ENCODE measurements around the gene CREB3L2. TPM values are rescaled to one million over a fixed set of nuclear protein-coding genes. Genes with fewer than 3 reads are reported as not detected.
A peak's percentile ranks its signal among the peaks of the same experiment; 100 is the strongest.

Gene CREB3L2
- total RNA-seq, 1 experiment from 2014 or later: 49.8 TPM

DNA sequence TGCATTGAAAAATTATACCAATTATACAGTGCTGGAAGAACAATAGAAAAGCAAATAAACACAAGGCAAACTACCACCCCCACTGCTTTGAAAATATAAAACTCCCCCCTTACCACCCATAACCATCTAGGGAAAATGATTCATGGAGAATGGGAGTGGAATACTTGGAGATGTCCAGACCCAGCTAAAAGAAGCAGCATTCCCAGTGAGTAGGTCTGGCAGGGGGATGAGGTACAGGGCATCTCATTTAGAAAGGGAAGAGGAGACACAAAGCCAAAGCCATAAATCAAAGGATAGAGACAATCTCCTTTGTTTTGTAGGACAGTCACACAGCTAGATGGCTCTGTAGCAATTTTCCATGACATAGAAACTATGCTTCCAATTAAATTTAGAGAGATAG is 119.1 kb downstream of the CREB3L2 start:
- peak overlapping the region; percentile 80 for H3K4me2 ChIP-seq (ENCODE audit: low read length)
- H3K9me2 ChIP-seq (ENCODE audit: insufficient read depth): no peaks in the 10 kb centered on the region
- intact Hi-C loops (cut with micrococcal nuclease): no loop called here
- no peaks in the 10 kb centered on the region for H3K27me3 ChIP-seq (ENCODE audit: insufficient read depth, low read length)
- H2AFZ ChIP-seq (ENCODE audit: low read depth, low read length, poor library complexity, severe bottlenecking): no peak overlapping the region
- ATAC-seq (peak; percentile 8; the same call in 1 of the 2 replicates), DNase-seq (ENCODE audit: low read depth, low spot score) (no peak)
- no peaks in the 10 kb centered on the region for H3K79me2 ChIP-seq (ENCODE audit: insufficient read depth, low read length)
- no peak overlapping the region; a peak in 1 of 4 replicates for H3K4me3 ChIP-seq (replicated peaks in 1 of 2; ENCODE audit: low read depth in 1 of 2, low read length in 2 of 2)
- ChIA-PET POLR2A (no interaction called here), CTCF (interaction anchor here (0.9 to 1.0 kb wide), 2 partner anchors 21 to 226 kb away, joined by 3 to 4 read pairs; no protein-coding TSS in a partner anchor), RAD21 (ENCODE audit: low non-redundant PET in 1 of 2, low total read pairs in 2 of 2, uncharacterized antibody in 2 of 2, unreplicated experiment in 2 of 2) (no interaction called here)
- no peaks in the 10 kb centered on the region for H3K9me3 ChIP-seq (ENCODE audit: control insufficient read depth in 1 of 2, insufficient read depth in 1 of 2, low read depth in 1 of 2, low read length in 2 of 2)
- H3K9ac ChIP-seq (ENCODE audit: low read length): peak overlapping the region; percentile 34; the same call in 1 of the 2 replicates
- peaks cover 16 to 23% of the 10 kb centered on the region in 2 experiments for H3K4me1 ChIP-seq (ENCODE audit: control insufficient read depth in 1 of 2, insufficient read depth in 2 of 2, low read length in 2 of 2)
- H3K36me3 ChIP-seq (ENCODE audit: control insufficient read depth in 1 of 2, insufficient read depth in 2 of 2, low read length in 2 of 2): peaks cover 0 to 5% of the 10 kb centered on the region in 2 experiments; a peak in 2 of 4 replicates
- no peaks in the 10 kb centered on the region for H4K20me1 ChIP-seq (ENCODE audit: insufficient read depth)
- peak overlapping the region; percentile 48 for H3K27ac ChIP-seq (ENCODE audit: low read depth, low read length)
- no peak for TF ChIP-seq ELF1 (IDR thresholded peaks at IDR 0.05; ENCODE audit: borderline replicate concordance, low read depth)
- no peak for TF ChIP-seq FOSL1 (IDR thresholded peaks at IDR 0.05; ENCODE audit: low read depth)
- TF ChIP-seq SP1 (IDR thresholded peaks at IDR 0.05; ENCODE audit: low read depth): peak; percentile 20; the same call in 1 of the 2 replicates
- BruUV-seq (replicated peaks): no TSS peak

DNA sequence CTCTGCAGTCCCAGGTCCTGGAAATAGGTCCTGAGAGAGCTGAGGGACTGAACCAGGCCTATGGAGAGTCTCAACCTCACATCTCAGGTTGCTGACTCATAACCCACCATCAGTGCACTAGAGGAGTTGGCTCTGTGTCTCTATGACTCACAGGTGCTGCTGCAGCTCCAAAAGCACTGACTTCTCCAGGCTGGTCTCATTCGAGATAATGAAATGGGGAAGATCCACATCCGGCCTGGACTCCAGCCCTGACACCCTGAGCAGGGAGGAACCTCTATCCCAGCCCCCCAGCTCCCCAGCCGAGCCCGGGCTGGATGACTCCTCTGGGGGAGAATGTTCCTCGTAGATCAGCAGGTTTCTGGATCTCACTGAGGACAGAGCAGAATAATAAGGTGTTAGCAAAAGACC is 119.6 kb downstream of the CREB3L2 start:
- Histone ChIP-seq H3K36me3 (ENCODE audit: control insufficient read depth in 1 of 2, insufficient read depth in 2 of 2, low read length in 2 of 2) (peaks cover 0 to 5% of the 10 kb centered on the region in 2 experiments; a peak in 2 of 4 replicates), H3K27me3 (ENCODE audit: insufficient read depth, low read length) (no peaks in the 10 kb centered on the region), H3K79me2 (ENCODE audit: insufficient read depth, low read length) (no peaks in the 10 kb centered on the region), H4K20me1 (ENCODE audit: insufficient read depth) (no peaks in the 10 kb centered on the region), H3K9ac (ENCODE audit: low read length) (peak overlapping the region; percentile 34; the same call in 1 of the 2 replicates), H3K27ac (ENCODE audit: low read depth, low read length) (peak overlapping the region; percentile 48), H3K4me2 (ENCODE audit: low read length) (peak overlapping the region; percentile 80), H3K9me3 (ENCODE audit: control insufficient read depth in 1 of 2, insufficient read depth in 1 of 2, low read depth in 1 of 2, low read length in 2 of 2) (no peaks in the 10 kb centered on the region), H3K9me2 (ENCODE audit: insufficient read depth) (no peaks in the 10 kb centered on the region), H2AFZ (ENCODE audit: low read depth, low read length, poor library complexity, severe bottlenecking) (no peak overlapping the region), H3K4me3 (replicated peaks in 1 of 2; ENCODE audit: low read depth in 1 of 2, low read length in 2 of 2) (no peak overlapping the region; a peak in 1 of 4 replicates), H3K4me1 (ENCODE audit: control insufficient read depth in 1 of 2, insufficient read depth in 2 of 2, low read length in 2 of 2) (peaks cover 16 to 23% of the 10 kb centered on the region in 2 experiments)
- intact Hi-C loops (cut with micrococcal nuclease): no loop called here
- peak; percentile 98 for ATAC-seq
- DNase-seq (ENCODE audit: low read depth, low spot score): peak; percentile 85
- CTCF ChIA-PET: interaction anchor here (0.9 to 1.0 kb wide), 2 partner anchors 21 to 226 kb away, joined by 3 to 4 read pairs; no protein-coding TSS in a partner anchor
- RAD21 ChIA-PET (ENCODE audit: low non-redundant PET in 1 of 2, low total read pairs in 2 of 2, uncharacterized antibody in 2 of 2, unreplicated experiment in 2 of 2): no interaction called here
- no TSS peak for BruUV-seq (replicated peaks)
- POLR2A ChIA-PET: no interaction called here
- no peak; the same call in 1 of the 2 replicates for TF ChIP-seq CEBPB (IDR thresholded peaks at IDR 0.05; ENCODE audit: low read depth)
- no peak for TF ChIP-seq ELF1 (IDR thresholded peaks at IDR 0.05; ENCODE audit: borderline replicate concordance, low read depth)
- peak; percentile 31 for TF ChIP-seq TCF7L2 (IDR thresholded peaks at IDR 0.05; ENCODE audit: borderline replicate concordance, extremely low read depth, insufficient read depth, insufficient read length)
- peak; percentile 50; the same call in 1 of the 2 replicates for TF ChIP-seq POLR2AphosphoS5 (IDR thresholded peaks at IDR 0.05; ENCODE audit: low read depth, low read length)
- TF ChIP-seq JUND (IDR thresholded peaks at IDR 0.05): peak; percentile 92
- TF ChIP-seq CTCF (IDR thresholded peaks at IDR 0.05 in 2 of 3, conservative IDR thresholded peaks at IDR 0.05 in 1 of 3; ENCODE audit: borderline replicate concordance in 1 of 3, insufficient read depth in 1 of 3, low read depth in 2 of 3, low read length in 2 of 3): no peak
- no peak for TF ChIP-seq EGR1 (IDR thresholded peaks at IDR 0.05; ENCODE audit: low read depth)
- peak; percentile 27; the same call in 1 of the 2 replicates for TF ChIP-seq RAD21 (IDR thresholded peaks at IDR 0.05; ENCODE audit: low read depth)
- TF ChIP-seq, protein P1, sequence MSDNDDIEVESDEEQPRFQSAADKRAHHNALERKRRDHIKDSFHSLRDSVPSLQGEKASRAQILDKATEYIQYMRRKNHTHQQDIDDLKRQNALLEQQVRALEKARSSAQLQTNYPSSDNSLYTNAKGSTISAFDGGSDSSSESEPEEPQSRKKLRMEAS (IDR thresholded peaks at IDR 0.05): peak; percentile 32; the same call in 1 of the 2 replicates
- no peak for TF ChIP-seq POLR2A (IDR thresholded peaks at IDR 0.05; ENCODE audit: borderline replicate concordance, extremely low read depth, insufficient read depth, insufficient read length)
- TF ChIP-seq YY1 (IDR thresholded peaks at IDR 0.05; ENCODE audit: extremely low read depth, insufficient replicate concordance, low read depth, low read length): peak; percentile 48
- TF ChIP-seq ZFX (IDR thresholded peaks at IDR 0.05): no peak
- no peak for TF ChIP-seq ZNF274 (IDR thresholded peaks at IDR 0.05; ENCODE audit: low read depth, low read length)
- peak; percentile 49; the same call in 1 of the 2 replicates for TF ChIP-seq SRF (IDR thresholded peaks at IDR 0.05; ENCODE audit: low read depth)
- TF ChIP-seq EZH2 (IDR thresholded peaks at IDR 0.05): no peak
- peak; percentile 96 for TF ChIP-seq CBX3 (IDR thresholded peaks at IDR 0.05; ENCODE audit: low read depth)
- TF ChIP-seq, protein P2, sequence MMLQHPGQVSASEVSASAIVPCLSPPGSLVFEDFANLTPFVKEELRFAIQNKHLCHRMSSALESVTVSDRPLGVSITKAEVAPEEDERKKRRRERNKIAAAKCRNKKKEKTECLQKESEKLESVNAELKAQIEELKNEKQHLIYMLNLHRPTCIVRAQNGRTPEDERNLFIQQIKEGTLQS (IDR thresholded peaks at IDR 0.05): no peak

Data from HCT116 (cell line).